ENCODE results near the gene LIFR. TPM values are rescaled to one million over a fixed set of nuclear protein-coding genes. Genes with fewer than 3 reads are reported as not detected.

Gene LIFR
- total RNA-seq, 6 donors from 2014 or later = 69.1 to 103 (median 85.8) TPM

- peaks cover 9 to 64% (median 26%) of the 10 kb centered on the region in 4 donors for H3K36me3 ChIP-seq
- ATAC-seq (ENCODE audit: low FRiP score in 2 of 2) (no peak), DNase-seq (no peak)
- TF ChIP-seq POLR2AphosphoS5 (IDR thresholded peaks at IDR 0.05) = no peak
- TF ChIP-seq POLR2A (IDR thresholded peaks at IDR 0.05) = no peak
- TF ChIP-seq EP300 (IDR thresholded peaks at IDR 0.05) = no peak
- TF ChIP-seq CTCF (IDR thresholded peaks at IDR 0.05) = no peak
- H3K9me3 ChIP-seq = no peaks in the 10 kb centered on the region
- no peaks in the 10 kb centered on the region for H3K4me1 ChIP-seq
- no peak overlapping the region for H3K4me3 ChIP-seq
- H3K27me3 ChIP-seq = no peaks in the 10 kb centered on the region
- no peak overlapping the region for H3K27ac ChIP-seq
- WGBS, 2 donors = 67 to 69% methylated on average over 2 of the region's 2 CpGs
Measured at GRCh38 chr5:38497946-38498345, 58.5 kb downstream of the LIFR start.

- TF ChIP-seq EP300 (IDR thresholded peaks at IDR 0.05) = no peak
- Histone ChIP-seq H3K27ac (no peak overlapping the region), H3K4me1 (no peaks in the 10 kb centered on the region), H3K36me3 (peaks cover 10 to 68% (median 37%) of the 10 kb centered on the region in 4 donors), H3K4me3 (no peak overlapping the region), H3K9me3 (no peaks in the 10 kb centered on the region), H3K27me3 (no peaks in the 10 kb centered on the region)
- DNase-seq (no peak), ATAC-seq (ENCODE audit: low FRiP score in 2 of 2) (no peak)
- 78 to 81% methylated on average over 7 of the region's 7 CpGs for WGBS, 2 donors
Measured at GRCh38 chr5:38494763-38495162, 61.7 kb downstream of the LIFR start.

GRCh38 chr5:38494175-38494574, 62.3 kb downstream of the LIFR start:
- no peak overlapping the region for H3K27ac ChIP-seq
- TF ChIP-seq CTCF (IDR thresholded peaks at IDR 0.05) (no peak), EP300 (IDR thresholded peaks at IDR 0.05) (no peak), POLR2A (IDR thresholded peaks at IDR 0.05) (no peak), POLR2AphosphoS5 (IDR thresholded peaks at IDR 0.05) (no peak)
- no peaks in the 10 kb centered on the region for H3K4me1 ChIP-seq
- peak in 1 of 2 donors; percentile 46 for ATAC-seq (ENCODE audit: low FRiP score in 2 of 2)
- no peaks in the 10 kb centered on the region for H3K27me3 ChIP-seq
- 88 to 89% methylated on average over 6 of the region's 6 CpGs for WGBS, 2 donors
- no peak for DNase-seq
- H3K9me3 ChIP-seq = no peaks in the 10 kb centered on the region
- H3K4me3 ChIP-seq = no peak overlapping the region
- peaks cover 10 to 64% (median 35%) of the 10 kb centered on the region in 4 donors for H3K36me3 ChIP-seq

GRCh38 chr5:38483805-38484398, 72.5 kb downstream of the LIFR start:
- Histone ChIP-seq H3K27me3 (no peaks in the 10 kb centered on the region), H3K36me3 (peaks cover 14 to 72% (median 32%) of the 10 kb centered on the region in 4 donors), H3K27ac (no peak overlapping the region), H3K4me1 (no peaks in the 10 kb centered on the region), H3K4me3 (no peak overlapping the region), H3K9me3 (no peaks in the 10 kb centered on the region)
- 95 to 96% methylated on average over 10 of the region's 10 CpGs for WGBS, 2 donors
- DNase-seq = peak in 1 of 2 donors; percentile 51
- peak in 1 of 2 donors; percentile 66 for ATAC-seq (ENCODE audit: low FRiP score in 2 of 2)
- TF ChIP-seq CTCF (IDR thresholded peaks at IDR 0.05) = no peak
- no peak for TF ChIP-seq POLR2A (IDR thresholded peaks at IDR 0.05)
- TF ChIP-seq POLR2AphosphoS5 (IDR thresholded peaks at IDR 0.05) = no peak
- TF ChIP-seq EP300 (IDR thresholded peaks at IDR 0.05) = no peak

GRCh38 chr5:38479315-38479904, 77.0 kb downstream of the LIFR start:
- Histone ChIP-seq H3K9me3 (no peaks in the 10 kb centered on the region), H3K4me3 (no peak overlapping the region), H3K27ac (no peak overlapping the region), H3K4me1 (no peaks in the 10 kb centered on the region), H3K36me3 (peaks cover 11 to 30% (median 17%) of the 10 kb centered on the region in 4 donors), H3K27me3 (no peaks in the 10 kb centered on the region)
- DNase-seq (no peak), ATAC-seq (ENCODE audit: low FRiP score in 2 of 2) (no peak)
- WGBS, 2 donors = 66 to 68% methylated on average over 6 of the region's 6 CpGs
- TF ChIP-seq CTCF (IDR thresholded peaks at IDR 0.05) (no peak), EP300 (IDR thresholded peaks at IDR 0.05) (no peak), POLR2A (IDR thresholded peaks at IDR 0.05) (no peak), POLR2AphosphoS5 (IDR thresholded peaks at IDR 0.05) (no peak)
